GM12878 (cell line): Measurements from ENCODE around the gene NEMP2. TPM values are rescaled to one million over a fixed set of nuclear protein-coding genes. Genes with fewer than 3 reads are reported as not detected.

Experiments
- ATAC-seq: fragments of 200-7000 bp; cut with Tn5 transposase; 3 replicates; pipeline ENCODE4 v1.9.1; 2020; ENCODE audit warnings: mild to moderate bottlenecking, moderate library complexity
- BruUV-seq: library from RNA; stranded (reverse); fragments of 400-500 nt; replicated peaks from 2 replicates; lab custom pipeline; 2021; lab: Mats Ljungman, UMichigan
- CTCF ChIA-PET: fragments of 300-600 bp; sonication (Branson Sonifier 250); formaldehyde crosslinking; extraction: SDS; loops from one replicate; lab custom pipeline; 2021; ENCODE audit warnings: inconsistent platforms; lab: Yijun Ruan, JAX
- POLR2A ChIA-PET: fragments of 350-600 bp; formaldehyde crosslinking; extraction: SDS; loops from one replicate; lab custom pipeline; 2021; ENCODE audit warnings: inconsistent platforms; lab: Charles Lee
- RAD21 ChIA-PET: fragments of 300-600 bp; sonication (Branson Sonifier 250); formaldehyde crosslinking; loops from one replicate; lab custom pipeline; 2023; ENCODE audit warnings: antibody characterized with exemption; ENCODE audit not compliant: unreplicated experiment; lab: Charles Lee
- SMC1A ChIA-PET: fragments of 300-600 bp; sonication (Branson Sonifier 250); formaldehyde crosslinking; loops from one replicate; lab custom pipeline; 2023; ENCODE audit not compliant: unreplicated experiment, uncharacterized antibody; lab: Charles Lee
- DNase-seq: peaks from one replicate; pipeline ENCODE4 v3.0.0-alpha.2; 2011; ENCODE audit warnings: low read depth, low spot score
- FAIRE-seq: peaks from 3 replicates; lab custom pipeline; 2011; peaks lifted over from hg19 to GRCh38; lab: Jason Lieb, UNC
- H2AFZ ChIP-seq: 2 replicates; pipeline ENCODE4 v1.6.0; 2011; ENCODE audit warnings: low read depth, low read length, control low read depth; ENCODE audit not compliant: control insufficient read depth
- H3K27ac ChIP-seq: 2 replicates; pipeline ENCODE4 v1.5.1; 2011; ENCODE audit warnings: control low read depth; ENCODE audit not compliant: control insufficient read depth, insufficient read depth
- H3K27me3 ChIP-seq, 2 experiments: replicated peaks in 1 of 2; 2 replicates each; pipeline versions ENCODE4 v1.6.0 to v1.6.1; 2011; ENCODE audit warnings: low read length in 1 of 2; ENCODE audit not compliant: control insufficient read depth in 2 of 2, insufficient read depth in 2 of 2
- H3K36me3 ChIP-seq, 2 experiments: 2 replicates each; pipeline ENCODE4 v1.5.1; 2011; ENCODE audit warnings: low read length in 1 of 2; ENCODE audit not compliant: control insufficient read depth in 2 of 2, insufficient read depth in 2 of 2
- H3K4me1 ChIP-seq: 2 replicates; pipeline ENCODE4 v1.6.1; 2011; ENCODE audit warnings: mild to moderate bottlenecking, low read length, moderate library complexity, mixed read lengths; ENCODE audit not compliant: control insufficient read depth, insufficient read depth
- H3K4me2 ChIP-seq: 2 replicates; pipeline ENCODE4 v1.6.0; 2011; ENCODE audit warnings: control low read depth; ENCODE audit not compliant: control insufficient read depth, insufficient read depth
- H3K4me3 ChIP-seq: fragments of 200-600 bp; sonication (generic); 2 replicates; pipeline ENCODE4 v1.5.1; 2016
- H3K79me2 ChIP-seq: 2 replicates; pipeline ENCODE4 v1.6.0; 2011; ENCODE audit warnings: low read length; ENCODE audit not compliant: control insufficient read depth, insufficient read depth
- H3K9ac ChIP-seq: 2 replicates; pipeline ENCODE4 v1.8.0; 2011; ENCODE audit warnings: low read length, control low read depth, mixed read lengths; ENCODE audit not compliant: control insufficient read depth, insufficient read depth
- H3K9me3 ChIP-seq: replicated peaks from 3 replicates; pipeline ENCODE4 v1.5.1; 2011; ENCODE audit warnings: mild to moderate bottlenecking, low read length; ENCODE audit not compliant: control insufficient read depth, insufficient read depth
- H4K20me1 ChIP-seq: 2 replicates; pipeline ENCODE4 v1.6.0; 2011; ENCODE audit not compliant: control insufficient read depth, insufficient read depth
- CHD1 ChIP-seq: IDR thresholded peaks from 2 replicates; pipeline ENCODE4 v1.6.1; 2012; ENCODE audit warnings: low read depth, low read length, improper control_type of control experiment
- CREM ChIP-seq: IDR thresholded peaks from 2 replicates; pipeline ENCODE4 v1.6.1; 2014; ENCODE audit warnings: antibody characterized with exemption, low read depth
- E4F1 ChIP-seq: fragments of 450-650 bp; IDR thresholded peaks from 2 replicates; pipeline ENCODE4 v1.6.1; 2018; ENCODE audit warnings: borderline replicate concordance, mild to moderate bottlenecking; ENCODE audit not compliant: partially characterized antibody
- EED ChIP-seq: sonication (generic); IDR thresholded peaks from 2 replicates; pipeline ENCODE4 v1.6.1; 2016; ENCODE audit warnings: antibody characterized with exemption, low read depth
- FOS ChIP-seq: IDR thresholded peaks from 3 replicates; pipeline ENCODE4 v1.6.1; 2011; ENCODE audit warnings: borderline replicate concordance; ENCODE audit not compliant: insufficient read length; ENCODE audit errors: extremely low read depth
- HCFC1 ChIP-seq: fragments of 150-350 bp; IDR thresholded peaks from 2 replicates; pipeline ENCODE4 v1.6.1; 2014; ENCODE audit warnings: low read length
- HDAC6 ChIP-seq: fragments of 200-600 bp; sonication (generic); IDR thresholded peaks from one replicate; pipeline ENCODE4 v1.8.0; 2017; ENCODE audit warnings: antibody characterized with exemption; ENCODE audit not compliant: unreplicated experiment
- RFX5 ChIP-seq: IDR thresholded peaks from 2 replicates; pipeline ENCODE4 v1.6.1; 2011; ENCODE audit warnings: low read depth, low read length, improper control_type of control experiment
- SRF ChIP-seq, 2 experiments: IDR thresholded peaks; 2 replicates each; pipeline ENCODE4 v1.6.1; 2011; ENCODE audit warnings: low read depth in 2 of 2, low read length in 2 of 2, mild to moderate bottlenecking in 1 of 2, moderate library complexity in 1 of 2
- WGBS: methylation state at CpG from one replicate; pipeline ENCODE4 v1.1.6; 2016; ENCODE audit warnings: low lambda C conversion rate; ENCODE audit not compliant: insufficient replicate concordance, insufficient coverage; ENCODE audit errors: missing lambda C conversion rate; 5-methylcytosine and 5-hydroxymethylcytosine counted together
- in situ Hi-C: fragments of 300-500 bp; cut with MboI; formaldehyde crosslinking; loops from 9 replicates; pipeline ENCODE4 v1.14.3; 2018; ENCODE audit warnings: mixed read lengths
- intact Hi-C: fragments of 100-400 bp; cut with micrococcal nuclease; formaldehyde crosslinking; loops from one replicate; pipeline ENCODE4 v1.14.2; 2022; ENCODE audit not compliant: unreplicated experiment
- polyA plus RNA-seq, 11 experiments: library from polyadenylated mRNA; depleted of rRNA in 4 of 11; unstranded in 6 of 11; stranded (reverse) in 5 of 11; fragments of >200 nt; fragmentation: Nextera tagmentation in 4 of 11; fragmentation: Illumina TruSeq in 1 of 11; extraction: Ambion mirVana in 4 of 11; extraction: Trizol in 1 of 11; gene quantifications; 1 replicate in 1 of 11; 2 replicates in 10 of 11; pipeline versions ENCODE4 v1.2.1 to v1.2.3, GENCODE V29; 2011 to 2016; ENCODE audit warnings: inconsistent platforms in 2 of 11, missing spikeins in 2 of 11, low read depth in 1 of 11
- total RNA-seq, 4 experiments: library from RNA; depleted of rRNA in 3 of 4; stranded (reverse); fragments of >200 nt in 3 of 4; fragmentation: Illumina TruSeq in 1 of 4; extraction: Trizol in 1 of 4; gene quantifications; 2 replicates each; pipeline versions ENCODE4 v1.2.1 to v1.2.3, GENCODE V29; 2013 to 2021
- TF ChIP-seq, protein P1 (sequence below): IDR thresholded peaks from 2 replicates; pipeline ENCODE4 v1.6.1; 2012; ENCODE audit warnings: low read depth, low read length, improper control_type of control experiment
- TF ChIP-seq, protein P2 (sequence below): fragments of 450-650 bp; IDR thresholded peaks from 2 replicates; pipeline ENCODE4 v1.6.1; 2017; ENCODE audit warnings: mild to moderate bottlenecking, moderate library complexity
- TF ChIP-seq, protein P3 (sequence below): IDR thresholded peaks from 2 replicates; pipeline ENCODE4 v1.6.1; 2011; ENCODE audit warnings: low read depth, low read length, improper control_type of control experiment, borderline replicate concordance

Gene NEMP2
- total and polyA plus RNA-seq, 10 of the 15 experiments (the other 5 are each of a cell fraction or from before 2014, with no cell fraction given) = 2.3 to 14.0 (median 8.1) TPM

GRCh38 chr2:190578158-190579057 is 43.9 kb upstream of the NEMP2 start:
- ChIA-PET RAD21 (interaction anchor here (0.7 kb wide), 1 partner anchor 102 kb away, joined by 3 read pairs; no protein-coding TSS in a partner anchor), CTCF (interaction anchor here (1.3 kb wide), 1 partner anchor 13 kb away, joined by 3 read pairs; no protein-coding TSS in a partner anchor), SMC1A (interaction anchor here (1.0 to 3.1 kb wide), 5 partner anchors 9 to 103 kb away, joined by 4 to 9 read pairs (median 5); no protein-coding TSS in a partner anchor), POLR2A (interaction anchor here (1.5 kb wide), 1 partner anchor 13 kb away, joined by 3 read pairs; no protein-coding TSS in a partner anchor)
- Histone ChIP-seq H3K79me2 (no peaks in the 10 kb centered on the region), H4K20me1 (no peaks in the 10 kb centered on the region), H3K9me3 (no peaks in the 10 kb centered on the region), H3K9ac (no peak overlapping the region), H3K27ac (no peak overlapping the region), H3K27me3 (no peaks in the 10 kb centered on the region), H3K4me3 (no peak overlapping the region), H3K36me3 (no peaks in the 10 kb centered on the region), H3K4me1 (peaks cover 8% of the 10 kb centered on the region), H2AFZ (no peak overlapping the region), H3K4me2 (no peak overlapping the region)
- TF ChIP-seq EED = no peak
- TF ChIP-seq HCFC1 = no peak
- TF ChIP-seq SRF (IDR thresholded peaks at IDR 0.05; ENCODE audit: low read depth in 2 of 2, low read length in 2 of 2) = no peak
- TF ChIP-seq RFX5 = no peak
- TF ChIP-seq FOS = no peak
- no peak for TF ChIP-seq HDAC6
- no peak for TF ChIP-seq CHD1
- TF ChIP-seq, protein P1, sequence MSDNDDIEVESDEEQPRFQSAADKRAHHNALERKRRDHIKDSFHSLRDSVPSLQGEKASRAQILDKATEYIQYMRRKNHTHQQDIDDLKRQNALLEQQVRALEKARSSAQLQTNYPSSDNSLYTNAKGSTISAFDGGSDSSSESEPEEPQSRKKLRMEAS = no peak
- TF ChIP-seq, protein P2, sequence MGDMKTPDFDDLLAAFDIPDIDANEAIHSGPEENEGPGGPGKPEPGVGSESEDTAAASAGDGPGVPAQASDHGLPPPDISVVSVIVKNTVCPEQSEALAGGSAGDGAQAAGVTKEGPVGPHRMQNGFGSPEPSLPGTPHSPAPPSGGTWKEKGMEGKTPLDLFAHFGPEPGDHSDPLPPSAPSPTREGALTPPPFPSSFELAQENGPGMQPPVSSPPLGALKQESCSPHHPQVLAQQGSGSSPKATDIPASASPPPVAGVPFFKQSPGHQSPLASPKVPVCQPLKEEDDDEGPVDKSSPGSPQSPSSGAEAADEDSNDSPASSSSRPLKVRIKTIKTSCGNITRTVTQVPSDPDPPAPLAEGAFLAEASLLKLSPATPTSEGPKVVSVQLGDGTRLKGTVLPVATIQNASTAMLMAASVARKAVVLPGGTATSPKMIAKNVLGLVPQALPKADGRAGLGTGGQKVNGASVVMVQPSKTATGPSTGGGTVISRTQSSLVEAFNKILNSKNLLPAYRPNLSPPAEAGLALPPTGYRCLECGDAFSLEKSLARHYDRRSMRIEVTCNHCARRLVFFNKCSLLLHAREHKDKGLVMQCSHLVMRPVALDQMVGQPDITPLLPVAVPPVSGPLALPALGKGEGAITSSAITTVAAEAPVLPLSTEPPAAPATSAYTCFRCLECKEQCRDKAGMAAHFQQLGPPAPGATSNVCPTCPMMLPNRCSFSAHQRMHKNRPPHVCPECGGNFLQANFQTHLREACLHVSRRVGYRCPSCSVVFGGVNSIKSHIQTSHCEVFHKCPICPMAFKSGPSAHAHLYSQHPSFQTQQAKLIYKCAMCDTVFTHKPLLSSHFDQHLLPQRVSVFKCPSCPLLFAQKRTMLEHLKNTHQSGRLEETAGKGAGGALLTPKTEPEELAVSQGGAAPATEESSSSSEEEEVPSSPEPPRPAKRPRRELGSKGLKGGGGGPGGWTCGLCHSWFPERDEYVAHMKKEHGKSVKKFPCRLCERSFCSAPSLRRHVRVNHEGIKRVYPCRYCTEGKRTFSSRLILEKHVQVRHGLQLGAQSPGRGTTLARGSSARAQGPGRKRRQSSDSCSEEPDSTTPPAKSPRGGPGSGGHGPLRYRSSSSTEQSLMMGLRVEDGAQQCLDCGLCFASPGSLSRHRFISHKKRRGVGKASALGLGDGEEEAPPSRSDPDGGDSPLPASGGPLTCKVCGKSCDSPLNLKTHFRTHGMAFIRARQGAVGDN = no peak
- no peak for TF ChIP-seq E4F1
- TF ChIP-seq CREM = no peak
- TF ChIP-seq, protein P3, sequence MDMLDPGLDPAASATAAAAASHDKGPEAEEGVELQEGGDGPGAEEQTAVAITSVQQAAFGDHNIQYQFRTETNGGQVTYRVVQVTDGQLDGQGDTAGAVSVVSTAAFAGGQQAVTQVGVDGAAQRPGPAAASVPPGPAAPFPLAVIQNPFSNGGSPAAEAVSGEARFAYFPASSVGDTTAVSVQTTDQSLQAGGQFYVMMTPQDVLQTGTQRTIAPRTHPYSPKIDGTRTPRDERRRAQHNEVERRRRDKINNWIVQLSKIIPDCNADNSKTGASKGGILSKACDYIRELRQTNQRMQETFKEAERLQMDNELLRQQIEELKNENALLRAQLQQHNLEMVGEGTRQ = no peak
- ATAC-seq (no peak), FAIRE-seq (no peak), DNase-seq (no peak)
- intact Hi-C loops (no loop called here), in situ Hi-C loops (no loop called here)
- no TSS peak for BruUV-seq
- WGBS = 58% methylated on average over 6 of the region's 6 CpGs
